ENCODE data around the gene PRKACB.

- TF ChIP-seq SP1 (IDR thresholded peaks at IDR 0.05; ENCODE audit: low read depth, low read length) (no peak), NR2C2 (IDR thresholded peaks at IDR 0.05; ENCODE audit: borderline replicate concordance, control insufficient read depth, insufficient read length, low read depth) (no peak), POLR2A (IDR thresholded peaks at IDR 0.05; ENCODE audit: low read depth, low read length) (no peak)
Observed at GRCh38 chr1:84268346-84268745, 124.3 kb downstream of the PRKACB start.
